ENCODE measurements around the gene YWHAE. TPM values are rescaled to one million over a fixed set of nuclear protein-coding genes. Genes with fewer than 3 reads are reported as not detected.
A peak's percentile ranks its signal among the peaks of the same experiment; 100 is the strongest.

YWHAE gene
- total and polyA plus RNA-seq, 4 donors: 408 to 1,947 (median 1,068) TPM

DNA sequence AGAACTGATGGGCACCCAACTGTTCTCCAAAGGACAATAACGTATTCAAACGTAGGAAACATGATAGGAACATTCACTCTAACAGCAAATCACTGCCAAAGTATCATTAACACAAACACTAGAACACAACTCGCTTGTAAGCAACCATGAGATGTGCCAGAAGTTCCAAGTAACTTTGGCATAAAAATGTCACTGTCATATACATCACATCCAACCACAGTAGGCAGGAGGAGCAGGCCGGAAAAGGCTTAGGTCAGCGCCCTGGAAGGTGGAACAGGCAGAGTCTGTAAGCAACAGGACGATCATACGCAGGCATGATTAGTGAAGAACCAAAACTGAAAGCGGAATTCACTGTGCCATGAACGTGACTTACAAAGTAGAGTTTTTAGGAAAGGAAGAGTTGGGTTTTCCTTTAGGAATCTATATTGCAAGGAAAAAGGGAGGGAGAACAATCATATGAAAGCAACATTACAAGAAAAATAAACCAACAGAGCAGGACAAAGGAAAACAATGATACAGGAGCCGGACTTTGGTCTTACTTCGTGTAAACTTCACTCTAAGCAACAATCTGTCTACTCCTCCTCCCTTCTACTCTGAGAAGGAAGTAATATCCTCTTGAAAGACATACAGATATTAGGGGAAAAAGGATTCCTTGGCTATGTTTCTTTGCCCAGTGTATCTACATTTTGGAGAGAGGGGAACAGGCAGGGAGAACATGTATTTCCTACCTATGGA, 52.3 kb downstream of the YWHAE start:
- H3K27me3 ChIP-seq (ENCODE audit: control insufficient read depth, insufficient read depth, low read length): no peaks in the 10 kb centered on the region
- H3K4me1 ChIP-seq (ENCODE audit: control insufficient read depth, insufficient read depth, low read length): peaks cover 5% of the 10 kb centered on the region
- no peak overlapping the region for H3K4me3 ChIP-seq (ENCODE audit: low read depth, low read length)
- DNase-seq (ENCODE audit: low read depth in 4 of 6, low spot score in 6 of 6): peak in 1 of 6 donors; percentile 61
- no peak overlapping the region for H3K27ac ChIP-seq (ENCODE audit: low read depth, low read length)
- H3K36me3 ChIP-seq (ENCODE audit: control insufficient read depth, insufficient read depth, low read length): peaks cover 40% of the 10 kb centered on the region
- WGBS (ENCODE audit: insufficient coverage): 72% methylated on average over 6 of the region's 11 CpGs
- no peaks in the 10 kb centered on the region for H3K9me3 ChIP-seq (ENCODE audit: control insufficient read depth, insufficient read depth, low read length)

DNA sequence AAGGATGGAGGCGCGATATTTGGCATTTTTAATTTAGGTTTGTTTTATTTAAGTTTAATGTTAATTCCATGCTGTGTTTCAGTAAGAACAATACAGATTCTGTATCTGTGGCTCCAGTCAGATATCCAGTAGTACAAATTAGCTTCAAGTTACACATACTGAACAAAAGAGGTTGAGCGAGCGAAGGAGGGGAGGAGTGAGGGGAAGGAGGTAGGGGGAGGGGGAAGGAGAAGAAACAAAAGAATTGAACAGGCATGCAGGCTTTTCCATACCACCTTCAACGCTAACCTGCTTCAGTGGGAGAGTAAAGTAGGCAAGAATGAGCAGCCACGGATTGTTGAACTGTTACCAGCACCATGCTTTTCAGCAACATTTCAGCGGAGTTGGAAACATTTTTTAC, 55.5 kb downstream of the YWHAE start:
- Histone ChIP-seq H3K36me3 (ENCODE audit: control insufficient read depth, insufficient read depth, low read length) (peaks cover 17% of the 10 kb centered on the region), H3K4me1 (ENCODE audit: control insufficient read depth, insufficient read depth, low read length) (no peaks in the 10 kb centered on the region), H3K27me3 (ENCODE audit: control insufficient read depth, insufficient read depth, low read length) (no peaks in the 10 kb centered on the region), H3K4me3 (ENCODE audit: low read depth, low read length) (no peak overlapping the region), H3K27ac (ENCODE audit: low read depth, low read length) (no peak overlapping the region), H3K9me3 (ENCODE audit: control insufficient read depth, insufficient read depth, low read length) (no peaks in the 10 kb centered on the region)
- DNase-seq (ENCODE audit: low read depth in 4 of 6, low spot score in 6 of 6): no peak
- WGBS (ENCODE audit: insufficient coverage): 70% methylated on average over 2 of the region's 7 CpGs

DNA sequence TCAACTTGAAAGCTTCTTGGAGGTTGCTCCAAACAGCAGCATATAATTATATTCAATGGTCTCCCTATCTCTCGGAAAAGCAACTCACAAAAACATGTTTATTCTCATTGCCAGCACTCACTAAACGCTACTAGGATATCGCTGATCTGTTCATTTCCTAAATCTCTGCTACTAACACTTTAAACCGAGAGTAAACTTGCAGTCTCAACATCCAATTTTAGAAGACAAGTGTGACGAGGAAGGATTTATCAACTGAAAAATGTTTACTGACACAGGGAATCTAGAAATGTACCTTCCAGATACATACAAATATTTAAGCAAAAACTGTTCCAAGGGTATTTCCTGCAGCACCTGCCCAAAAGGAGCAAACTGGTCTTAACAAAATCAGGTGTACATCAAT, 56.5 kb downstream of the YWHAE start:
- Histone ChIP-seq H3K36me3 (ENCODE audit: control insufficient read depth, insufficient read depth, low read length) (peaks cover 14% of the 10 kb centered on the region), H3K4me1 (ENCODE audit: control insufficient read depth, insufficient read depth, low read length) (no peaks in the 10 kb centered on the region), H3K4me3 (ENCODE audit: low read depth, low read length) (no peak overlapping the region), H3K27ac (ENCODE audit: low read depth, low read length) (no peak overlapping the region), H3K27me3 (ENCODE audit: control insufficient read depth, insufficient read depth, low read length) (no peaks in the 10 kb centered on the region), H3K9me3 (ENCODE audit: control insufficient read depth, insufficient read depth, low read length) (no peaks in the 10 kb centered on the region)
- DNase-seq (ENCODE audit: low read depth in 4 of 6, low spot score in 6 of 6): no peak
- 96% methylated on average over 3 of the region's 5 CpGs for WGBS (ENCODE audit: insufficient coverage)

DNA sequence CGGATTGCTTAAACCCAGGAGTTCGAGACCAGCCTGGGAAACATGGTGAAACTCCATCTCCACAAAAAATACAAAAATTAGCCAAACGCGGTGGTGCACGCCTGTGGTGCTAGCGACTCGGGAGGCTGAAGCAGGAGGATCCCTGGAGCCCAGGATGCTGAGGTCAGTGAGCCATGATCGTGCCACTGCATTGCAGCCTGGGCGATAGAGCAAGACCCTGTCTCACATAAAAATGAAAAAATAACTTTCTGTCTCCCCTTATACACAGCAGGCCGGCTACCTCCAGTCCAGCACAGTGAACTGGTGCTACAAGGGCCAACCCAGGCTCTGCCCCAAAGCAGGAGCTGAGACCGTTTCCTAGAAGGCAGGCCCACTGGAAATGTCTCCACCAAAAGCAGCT, 59.7 kb downstream of the YWHAE start:
- H3K36me3 ChIP-seq (ENCODE audit: control insufficient read depth, insufficient read depth, low read length): peaks cover 7% of the 10 kb centered on the region
- no peak for DNase-seq (ENCODE audit: low read depth in 4 of 6, low spot score in 6 of 6)
- no peaks in the 10 kb centered on the region for H3K27me3 ChIP-seq (ENCODE audit: control insufficient read depth, insufficient read depth, low read length)
- 92% methylated on average over 10 of the region's 11 CpGs for WGBS (ENCODE audit: insufficient coverage)
- H3K27ac ChIP-seq (ENCODE audit: low read depth, low read length): no peak overlapping the region
- no peak overlapping the region for H3K4me3 ChIP-seq (ENCODE audit: low read depth, low read length)
- no peaks in the 10 kb centered on the region for H3K4me1 ChIP-seq (ENCODE audit: control insufficient read depth, insufficient read depth, low read length)
- no peaks in the 10 kb centered on the region for H3K9me3 ChIP-seq (ENCODE audit: control insufficient read depth, insufficient read depth, low read length)

DNA sequence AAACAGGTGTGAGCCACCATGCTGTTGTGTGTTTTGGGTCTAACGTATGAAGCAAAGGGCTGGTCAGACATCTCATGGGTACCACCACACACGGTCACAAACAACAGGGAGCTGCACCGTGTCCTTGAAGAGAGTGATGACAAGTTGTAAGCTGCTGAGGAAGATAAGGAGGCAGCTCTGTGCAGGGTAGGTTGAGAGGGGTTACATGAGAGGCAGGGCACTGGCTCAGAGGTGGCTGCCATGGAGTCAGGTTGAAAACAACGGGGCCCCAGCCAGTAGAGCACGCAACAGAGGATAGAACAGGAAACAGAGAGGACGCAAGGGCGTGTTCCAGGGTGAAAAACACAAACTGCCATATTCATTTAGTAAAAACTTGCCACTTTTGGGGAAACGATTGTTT, 68.3 kb downstream of the YWHAE start:
- Histone ChIP-seq H3K4me3 (ENCODE audit: low read depth, low read length) (no peak overlapping the region), H3K4me1 (ENCODE audit: control insufficient read depth, insufficient read depth, low read length) (no peaks in the 10 kb centered on the region), H3K9me3 (ENCODE audit: control insufficient read depth, insufficient read depth, low read length) (no peaks in the 10 kb centered on the region), H3K27ac (ENCODE audit: low read depth, low read length) (no peak overlapping the region), H3K27me3 (ENCODE audit: control insufficient read depth, insufficient read depth, low read length) (no peaks in the 10 kb centered on the region), H3K36me3 (ENCODE audit: control insufficient read depth, insufficient read depth, low read length) (no peaks in the 10 kb centered on the region)
- WGBS (ENCODE audit: insufficient coverage): 86% methylated on average over 5 of the region's 8 CpGs
- no peak for DNase-seq (ENCODE audit: low read depth in 4 of 6, low spot score in 6 of 6)

DNA sequence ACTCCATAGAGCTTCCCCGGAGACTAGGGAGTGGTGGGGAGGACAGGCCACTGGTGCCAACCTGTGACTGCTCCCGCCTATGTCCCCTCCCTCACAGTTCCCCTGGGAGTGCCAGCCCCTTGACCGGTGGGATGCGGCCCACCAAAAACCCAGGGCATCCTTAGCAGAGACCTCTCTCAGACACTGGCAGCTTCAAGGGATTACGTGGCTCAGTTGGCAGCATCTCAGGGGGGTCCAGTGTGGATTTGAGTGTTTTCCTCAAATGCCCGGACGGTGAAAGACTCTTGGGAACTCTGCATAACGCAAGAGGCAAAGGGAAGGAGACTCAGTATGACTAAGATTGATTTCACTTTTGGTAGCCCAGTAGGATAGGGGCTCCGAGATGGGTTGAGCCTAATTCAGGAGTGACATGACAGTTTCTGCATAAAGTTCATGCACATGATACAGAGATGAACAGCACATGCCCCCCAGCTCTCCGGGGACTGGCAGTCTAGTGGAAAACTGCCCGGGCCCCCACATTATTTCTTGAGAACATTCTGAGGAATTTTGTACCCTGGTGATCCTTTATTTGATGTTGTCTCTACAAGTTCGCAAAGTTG, 70.2 kb downstream of the YWHAE start:
- no peaks in the 10 kb centered on the region for H3K36me3 ChIP-seq (ENCODE audit: control insufficient read depth, insufficient read depth, low read length)
- H3K27ac ChIP-seq (ENCODE audit: low read depth, low read length): no peak overlapping the region
- no peaks in the 10 kb centered on the region for H3K9me3 ChIP-seq (ENCODE audit: control insufficient read depth, insufficient read depth, low read length)
- DNase-seq (ENCODE audit: low read depth in 4 of 6, low spot score in 6 of 6): no peak
- 82% methylated on average over 8 of the region's 12 CpGs for WGBS (ENCODE audit: insufficient coverage)
- H3K4me1 ChIP-seq (ENCODE audit: control insufficient read depth, insufficient read depth, low read length): no peaks in the 10 kb centered on the region
- H3K27me3 ChIP-seq (ENCODE audit: control insufficient read depth, insufficient read depth, low read length): no peaks in the 10 kb centered on the region
- no peak overlapping the region for H3K4me3 ChIP-seq (ENCODE audit: low read depth, low read length)

DNA sequence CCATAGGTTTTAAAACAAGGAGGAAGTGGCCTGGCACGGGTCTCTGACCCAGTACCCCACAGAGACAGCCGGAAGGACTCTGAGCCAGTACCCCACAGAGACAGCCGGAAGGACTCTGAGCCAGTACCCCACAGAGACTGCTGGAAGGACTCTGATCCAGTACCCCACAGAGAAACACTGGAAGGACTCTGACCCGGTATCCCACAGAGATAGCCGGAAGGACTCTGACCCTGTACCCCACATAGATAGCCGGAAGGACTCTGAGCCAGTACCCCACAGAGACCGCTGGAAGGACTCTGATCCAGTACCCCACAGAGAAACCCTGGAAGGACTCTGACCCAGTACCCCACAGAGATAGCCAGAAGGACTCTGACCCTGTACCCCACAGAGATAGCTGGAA, 71.6 kb downstream of the YWHAE start:
- DNase-seq (ENCODE audit: low read depth in 4 of 6, low spot score in 6 of 6): no peak
- Histone ChIP-seq H3K27me3 (ENCODE audit: control insufficient read depth, insufficient read depth, low read length) (no peaks in the 10 kb centered on the region), H3K9me3 (ENCODE audit: control insufficient read depth, insufficient read depth, low read length) (no peaks in the 10 kb centered on the region), H3K36me3 (ENCODE audit: control insufficient read depth, insufficient read depth, low read length) (no peaks in the 10 kb centered on the region), H3K4me1 (ENCODE audit: control insufficient read depth, insufficient read depth, low read length) (no peaks in the 10 kb centered on the region), H3K27ac (ENCODE audit: low read depth, low read length) (no peak overlapping the region), H3K4me3 (ENCODE audit: low read depth, low read length) (no peak overlapping the region)
- WGBS (ENCODE audit: insufficient coverage): 77% methylated on average over 7 of the region's 7 CpGs

DNA sequence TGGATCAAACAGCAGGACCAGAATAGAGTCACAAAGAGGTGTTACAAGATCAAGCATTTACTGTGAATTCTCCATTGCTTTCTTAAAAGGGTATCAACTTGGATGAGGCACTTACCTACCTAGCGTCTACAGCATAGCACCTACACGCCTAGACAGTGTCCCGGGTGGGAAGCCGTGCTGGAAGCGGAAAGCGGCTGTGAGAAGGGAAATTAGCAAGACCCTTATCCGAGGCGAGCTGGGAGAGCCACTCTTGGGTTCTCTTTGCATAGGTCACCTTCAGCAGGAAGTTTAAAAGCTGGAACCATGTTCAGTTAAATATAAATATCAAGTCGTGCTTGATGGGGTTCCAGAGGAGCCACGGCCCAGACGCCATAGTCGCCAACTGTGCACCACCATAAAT, 74.3 kb downstream of the YWHAE start:
- H3K4me1 ChIP-seq (ENCODE audit: control insufficient read depth, insufficient read depth, low read length): no peaks in the 10 kb centered on the region
- H3K27ac ChIP-seq (ENCODE audit: low read depth, low read length): no peak overlapping the region
- 84% methylated on average over 9 of the region's 12 CpGs for WGBS (ENCODE audit: insufficient coverage)
- H3K36me3 ChIP-seq (ENCODE audit: control insufficient read depth, insufficient read depth, low read length): no peaks in the 10 kb centered on the region
- H3K27me3 ChIP-seq (ENCODE audit: control insufficient read depth, insufficient read depth, low read length): no peaks in the 10 kb centered on the region
- H3K4me3 ChIP-seq (ENCODE audit: low read depth, low read length): no peak overlapping the region
- DNase-seq (ENCODE audit: low read depth in 4 of 6, low spot score in 6 of 6): no peak
- H3K9me3 ChIP-seq (ENCODE audit: control insufficient read depth, insufficient read depth, low read length): no peaks in the 10 kb centered on the region

DNA sequence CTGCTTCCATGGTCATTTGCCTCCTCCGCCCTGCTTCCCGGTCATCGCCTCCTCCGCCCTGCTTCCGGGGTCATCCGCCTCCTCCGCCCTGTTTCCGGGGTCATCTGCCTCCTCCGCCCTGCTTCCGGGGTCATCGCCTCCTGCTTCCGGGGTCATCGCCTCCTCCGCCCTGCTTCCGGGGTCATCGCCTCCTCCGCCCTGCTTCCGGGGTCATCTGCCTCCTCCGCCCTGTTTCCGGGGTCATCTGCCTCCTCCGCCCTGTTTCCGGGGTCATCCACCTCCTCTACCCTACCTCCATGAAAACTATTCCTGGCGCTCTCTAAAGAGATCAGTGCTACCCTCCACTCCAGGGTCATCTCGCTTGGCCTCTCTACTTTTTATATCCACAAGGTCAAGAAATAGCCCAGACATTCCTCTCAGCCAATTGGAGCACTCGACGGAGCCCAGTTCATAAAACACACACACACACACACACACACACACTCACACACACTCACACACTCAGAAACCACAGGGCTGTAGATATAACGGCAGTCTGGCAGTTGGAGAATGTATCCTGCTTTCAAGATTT, 75.7 kb downstream of the YWHAE start:
- Histone ChIP-seq H3K27me3 (ENCODE audit: control insufficient read depth, insufficient read depth, low read length) (no peaks in the 10 kb centered on the region), H3K36me3 (ENCODE audit: control insufficient read depth, insufficient read depth, low read length) (no peaks in the 10 kb centered on the region), H3K27ac (ENCODE audit: low read depth, low read length) (no peak overlapping the region), H3K9me3 (ENCODE audit: control insufficient read depth, insufficient read depth, low read length) (no peaks in the 10 kb centered on the region), H3K4me3 (ENCODE audit: low read depth, low read length) (no peak overlapping the region), H3K4me1 (ENCODE audit: control insufficient read depth, insufficient read depth, low read length) (no peaks in the 10 kb centered on the region)
- WGBS (ENCODE audit: insufficient coverage): 87% methylated on average over 23 of the region's 27 CpGs
- no peak for DNase-seq (ENCODE audit: low read depth in 4 of 6, low spot score in 6 of 6)

DNA sequence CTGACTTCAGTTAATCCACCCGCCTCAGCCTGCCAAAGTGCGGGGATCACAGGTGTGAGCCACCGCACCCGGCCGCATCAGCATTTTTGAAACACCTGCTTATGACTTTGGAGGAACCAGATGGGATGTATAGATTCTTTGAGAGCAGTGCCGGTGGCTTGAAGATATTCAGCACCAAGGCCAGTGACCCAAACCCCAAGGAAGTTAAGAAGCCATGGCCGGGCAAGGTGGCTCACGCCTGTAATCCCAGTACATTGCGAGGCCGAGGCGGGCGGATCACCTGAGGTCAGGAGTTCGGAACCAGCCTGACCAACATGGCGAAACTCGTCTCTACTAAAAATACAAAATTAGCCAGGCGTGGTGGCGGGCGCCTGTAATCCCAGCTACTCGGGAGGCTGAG, 76.7 kb downstream of the YWHAE start:
- 79% methylated on average over 6 of the region's 19 CpGs for WGBS (ENCODE audit: insufficient coverage)
- no peak for DNase-seq (ENCODE audit: low read depth in 4 of 6, low spot score in 6 of 6)
- Histone ChIP-seq H3K27me3 (ENCODE audit: control insufficient read depth, insufficient read depth, low read length) (no peaks in the 10 kb centered on the region), H3K4me1 (ENCODE audit: control insufficient read depth, insufficient read depth, low read length) (no peaks in the 10 kb centered on the region), H3K36me3 (ENCODE audit: control insufficient read depth, insufficient read depth, low read length) (no peaks in the 10 kb centered on the region), H3K4me3 (ENCODE audit: low read depth, low read length) (no peak overlapping the region), H3K9me3 (ENCODE audit: control insufficient read depth, insufficient read depth, low read length) (no peaks in the 10 kb centered on the region), H3K27ac (ENCODE audit: low read depth, low read length) (no peak overlapping the region)

Data from spinal cord (tissue), 10 donors.